Stimulated activated effector memory CD8-positive, alpha-beta T cell treated with anti-CD3 and anti-CD28 coated beads, Interleukin-12 subunit alpha, Interleukin-12 subunit beta, amount 100 ng/mL, for 72 hours (primary cell): ENCODE data around the gene RAD50.
A peak's percentile ranks its signal among the peaks of the same experiment; 100 is the strongest.
"Not testable (repeated sequence)": the region's sequence is repeated elsewhere in the genome, so short reads cannot be mapped to it uniquely, and the experiment has no call there.

Experiments
- ATAC-seq: fragments of 150-1000 bp; cut with Tn5 transposase; 2 replicates; pipeline ENCODE4 v1.10.0; 2021
- DNase-seq, 2 donors: peaks; one replicate each; pipeline ENCODE4 v3.0.0; 2021 to 2022; ENCODE audit warnings: low spot score in 2 of 2
- H3K27ac Mint-ChIP-seq: one replicate; pipeline ENCODE4 v1.8.0; 2022; ENCODE audit warnings: mild to moderate bottlenecking, mixed read lengths
- H3K36me3 Mint-ChIP-seq: one replicate; pipeline ENCODE4 v1.8.0; 2022; ENCODE audit warnings: mild to moderate bottlenecking, mixed read lengths
- H3K4me1 Mint-ChIP-seq: one replicate; pipeline ENCODE4 v1.8.0; 2022; ENCODE audit warnings: mixed read lengths
- H3K4me3 Mint-ChIP-seq: one replicate; pipeline ENCODE4 v1.8.0; 2022; ENCODE audit warnings: mild to moderate bottlenecking, mixed read lengths
- H3K9me3 Mint-ChIP-seq: one replicate; pipeline ENCODE4 v1.8.0; 2022; ENCODE audit warnings: mixed read lengths

The RAD50 gene

GRCh38 chr5:132680780-132681475, 124.2 kb downstream of the RAD50 start:
- no peaks in the 10 kb centered on the region for H3K9me3 Mint-ChIP-seq
- ATAC-seq, result no peak
- no peak overlapping the region for H3K27ac Mint-ChIP-seq
- H3K4me1 Mint-ChIP-seq, result peaks cover 14% of the 10 kb centered on the region
- DNase-seq, result no peak
- no peak overlapping the region for H3K4me3 Mint-ChIP-seq
- H3K36me3 Mint-ChIP-seq, result no peaks in the 10 kb centered on the region

GRCh38 chr5:132681476-132681831, 124.7 kb downstream of the RAD50 start:
- no peak for ATAC-seq
- peaks cover 8% of the 10 kb centered on the region for H3K4me1 Mint-ChIP-seq
- H3K9me3 Mint-ChIP-seq, result no peaks in the 10 kb centered on the region
- H3K27ac Mint-ChIP-seq, result no peak overlapping the region
- no peaks in the 10 kb centered on the region for H3K36me3 Mint-ChIP-seq
- H3K4me3 Mint-ChIP-seq, result no peak overlapping the region
- DNase-seq, result no peak

- H3K36me3 Mint-ChIP-seq, result no peaks in the 10 kb centered on the region
- ATAC-seq (no peak), DNase-seq (no peak)
- H3K4me1 Mint-ChIP-seq, result peaks cover 8% of the 10 kb centered on the region
- no peak overlapping the region for H3K27ac Mint-ChIP-seq
- no peaks in the 10 kb centered on the region for H3K9me3 Mint-ChIP-seq
- H3K4me3 Mint-ChIP-seq, result no peak overlapping the region
Observed at GRCh38 chr5:132681983-132682382, 125.2 kb downstream of the RAD50 start.

- Mint-ChIP-seq H3K27ac (no peak overlapping the region), H3K36me3 (no peaks in the 10 kb centered on the region), H3K4me3 (no peak overlapping the region), H3K9me3 (no peaks in the 10 kb centered on the region), H3K4me1 (peaks cover 23% of the 10 kb centered on the region)
- ATAC-seq, result no peak
- DNase-seq, result no peak
Observed at GRCh38 chr5:132684491-132684890, 127.7 kb downstream of the RAD50 start.

- Mint-ChIP-seq H3K4me3 (no peak overlapping the region), H3K27ac (no peak overlapping the region), H3K9me3 (no peaks in the 10 kb centered on the region), H3K4me1 (peaks cover 23% of the 10 kb centered on the region), H3K36me3 (no peaks in the 10 kb centered on the region)
- ATAC-seq (no peak), DNase-seq (no peak)
Observed at GRCh38 chr5:132684922-132685720, 128.3 kb downstream of the RAD50 start.

- H3K4me3 Mint-ChIP-seq, result no peak overlapping the region
- DNase-seq (no peak), ATAC-seq (no peak)
- H3K4me1 Mint-ChIP-seq, result peaks cover 23% of the 10 kb centered on the region
- H3K27ac Mint-ChIP-seq, result no peak overlapping the region
- no peaks in the 10 kb centered on the region for H3K36me3 Mint-ChIP-seq
- no peaks in the 10 kb centered on the region for H3K9me3 Mint-ChIP-seq
Observed at GRCh38 chr5:132686193-132686592, 129.4 kb downstream of the RAD50 start.

- Mint-ChIP-seq H3K4me1 (peaks cover 29% of the 10 kb centered on the region), H3K4me3 (no peak overlapping the region), H3K27ac (peak overlapping the region; percentile 6), H3K9me3 (no peaks in the 10 kb centered on the region), H3K36me3 (peaks cover 13% of the 10 kb centered on the region)
- ATAC-seq (peak; percentile 91), DNase-seq (no peak)
Observed at GRCh38 chr5:132687995-132688394, 131.2 kb downstream of the RAD50 start.

- peaks cover 18% of the 10 kb centered on the region for H3K36me3 Mint-ChIP-seq
- ATAC-seq (peak; percentile 69), DNase-seq (no peak)
- H3K4me1 Mint-ChIP-seq, result peaks cover 29% of the 10 kb centered on the region
- H3K9me3 Mint-ChIP-seq, result no peaks in the 10 kb centered on the region
- no peak overlapping the region for H3K4me3 Mint-ChIP-seq
- H3K27ac Mint-ChIP-seq, result peak overlapping the region; percentile 43
Observed at GRCh38 chr5:132688536-132689339, 132.0 kb downstream of the RAD50 start.

GRCh38 chr5:132689513-132689912, 132.7 kb downstream of the RAD50 start:
- H3K4me3 Mint-ChIP-seq, result no peak overlapping the region
- ATAC-seq (no peak), DNase-seq (no peak)
- no peak overlapping the region for H3K27ac Mint-ChIP-seq
- peaks cover 29% of the 10 kb centered on the region for H3K4me1 Mint-ChIP-seq
- H3K36me3 Mint-ChIP-seq, result peaks cover 18% of the 10 kb centered on the region
- no peaks in the 10 kb centered on the region for H3K9me3 Mint-ChIP-seq

GRCh38 chr5:132690156-132690555, 133.4 kb downstream of the RAD50 start:
- no peak for ATAC-seq
- peaks cover 24% of the 10 kb centered on the region for H3K4me1 Mint-ChIP-seq
- no peak for DNase-seq
- no peak overlapping the region for H3K27ac Mint-ChIP-seq
- no peaks in the 10 kb centered on the region for H3K9me3 Mint-ChIP-seq
- no peak overlapping the region for H3K4me3 Mint-ChIP-seq
- H3K36me3 Mint-ChIP-seq, result peaks cover 18% of the 10 kb centered on the region

- not testable (repeated sequence) for ATAC-seq, DNase-seq, H3K9me3 Mint-ChIP-seq, H3K4me3 Mint-ChIP-seq, H3K27ac Mint-ChIP-seq
- Mint-ChIP-seq H3K36me3 (peaks cover 22% of the 10 kb centered on the region), H3K4me1 (peaks cover 21% of the 10 kb centered on the region)
Observed at GRCh38 chr5:132691755-132692631, 135.2 kb downstream of the RAD50 start.

GRCh38 chr5:132692632-132692967, 135.8 kb downstream of the RAD50 start:
- no peak for DNase-seq
- H3K27ac Mint-ChIP-seq, result no peak overlapping the region

More at GRCh38 chr5:132692632-132692967, 135.8 kb downstream of the RAD50 start:
- peaks cover 28% of the 10 kb centered on the region for H3K36me3 Mint-ChIP-seq
- H3K4me1 Mint-ChIP-seq, result peaks cover 21% of the 10 kb centered on the region
- no peak overlapping the region for H3K4me3 Mint-ChIP-seq
- no peak for ATAC-seq
- no peaks in the 10 kb centered on the region for H3K9me3 Mint-ChIP-seq
